ENCODE measurements around the gene STMN1.

DNA sequence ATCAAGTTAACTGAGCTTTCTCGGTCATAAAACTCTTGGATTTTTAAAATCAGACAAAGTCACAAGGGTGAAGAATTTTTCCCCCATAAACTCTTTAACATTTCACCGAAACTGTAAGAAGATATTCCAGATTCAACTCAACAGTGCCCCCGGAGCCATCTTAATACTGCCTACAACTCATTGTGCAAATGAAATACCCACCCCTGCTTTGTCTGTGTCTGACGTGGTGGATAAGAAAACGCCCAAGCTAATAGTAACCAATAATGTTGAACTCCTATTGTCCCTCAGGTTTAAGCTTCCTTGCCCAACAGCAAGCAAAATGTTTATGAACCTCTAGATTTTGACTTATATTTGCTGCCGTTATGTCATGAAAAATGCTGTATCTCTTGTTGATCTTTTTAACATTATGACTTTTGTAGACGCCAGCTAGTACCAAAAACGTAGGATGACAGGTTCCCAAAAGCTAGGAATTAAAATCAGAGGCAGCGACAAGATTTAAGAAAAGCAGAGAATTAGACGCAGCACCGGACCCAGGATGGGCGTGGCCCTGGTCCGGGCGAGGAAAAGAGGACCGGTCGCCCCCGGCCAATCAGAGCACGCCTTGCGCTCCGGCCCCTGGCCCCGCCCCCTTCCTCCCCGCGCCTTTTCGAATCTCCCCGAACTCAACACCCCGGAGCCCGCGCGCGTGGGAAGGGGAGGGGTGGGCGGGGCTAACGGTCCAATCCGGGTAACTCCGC lies 1.1 kb downstream of the STMN1 start:
- TF ChIP-seq POLR2A (IDR thresholded peaks at IDR 0.05; ENCODE audit: low read length) = no peak
- TF ChIP-seq, protein P1, sequence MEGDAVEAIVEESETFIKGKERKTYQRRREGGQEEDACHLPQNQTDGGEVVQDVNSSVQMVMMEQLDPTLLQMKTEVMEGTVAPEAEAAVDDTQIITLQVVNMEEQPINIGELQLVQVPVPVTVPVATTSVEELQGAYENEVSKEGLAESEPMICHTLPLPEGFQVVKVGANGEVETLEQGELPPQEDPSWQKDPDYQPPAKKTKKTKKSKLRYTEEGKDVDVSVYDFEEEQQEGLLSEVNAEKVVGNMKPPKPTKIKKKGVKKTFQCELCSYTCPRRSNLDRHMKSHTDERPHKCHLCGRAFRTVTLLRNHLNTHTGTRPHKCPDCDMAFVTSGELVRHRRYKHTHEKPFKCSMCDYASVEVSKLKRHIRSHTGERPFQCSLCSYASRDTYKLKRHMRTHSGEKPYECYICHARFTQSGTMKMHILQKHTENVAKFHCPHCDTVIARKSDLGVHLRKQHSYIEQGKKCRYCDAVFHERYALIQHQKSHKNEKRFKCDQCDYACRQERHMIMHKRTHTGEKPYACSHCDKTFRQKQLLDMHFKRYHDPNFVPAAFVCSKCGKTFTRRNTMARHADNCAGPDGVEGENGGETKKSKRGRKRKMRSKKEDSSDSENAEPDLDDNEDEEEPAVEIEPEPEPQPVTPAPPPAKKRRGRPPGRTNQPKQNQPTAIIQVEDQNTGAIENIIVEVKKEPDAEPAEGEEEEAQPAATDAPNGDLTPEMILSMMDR (IDR thresholded peaks at IDR 0.05) = no peak
- no peak for TF ChIP-seq MYC (IDR thresholded peaks at IDR 0.05; ENCODE audit: borderline replicate concordance, low read length)
- no peak for TF ChIP-seq SMC3 (IDR thresholded peaks at IDR 0.05)
- no peak for TF ChIP-seq NFE2L2 (conservative IDR thresholded peaks at IDR 0.05; ENCODE audit: low read length)

Measured in A549 (cell line).